ENCODE data around the gene NOTUM.

Gene NOTUM

GRCh38 chr17:81959362-81960129 lies 1.4 kb downstream of the NOTUM start:
- no peak overlapping the region; the same call in 1 of the 2 replicates for H3K4me3 ChIP-seq (ENCODE audit: low read depth, low read length)
- DNase-seq (ENCODE audit: low read depth) = peak; percentile 70
- TF ChIP-seq CTCF (IDR thresholded peaks at IDR 0.05; ENCODE audit: insufficient read depth, low read depth, low read length, missing control alignments) = peak; percentile 82

GRCh38 chr17:81958633-81959342 lies 2.2 kb downstream of the NOTUM start:
- no peak for DNase-seq (ENCODE audit: low read depth)
- H3K4me3 ChIP-seq (ENCODE audit: low read depth, low read length) = no peak overlapping the region
- TF ChIP-seq CTCF (IDR thresholded peaks at IDR 0.05; ENCODE audit: insufficient read depth, low read depth, low read length, missing control alignments) = no peak

- no peak for DNase-seq (ENCODE audit: low read depth)
- no peak overlapping the region for H3K4me3 ChIP-seq (ENCODE audit: low read depth, low read length)
- TF ChIP-seq CTCF (IDR thresholded peaks at IDR 0.05; ENCODE audit: insufficient read depth, low read depth, low read length, missing control alignments) = no peak
These were observed 3.1 kb downstream of the NOTUM start for GRCh38 chr17:81957691-81958432.

GRCh38 chr17:81956607-81957589 lies 4.1 kb downstream of the NOTUM start:
- no peak for TF ChIP-seq CTCF (IDR thresholded peaks at IDR 0.05; ENCODE audit: insufficient read depth, low read depth, low read length, missing control alignments)
- no peak for DNase-seq (ENCODE audit: low read depth)
- H3K4me3 ChIP-seq (ENCODE audit: low read depth, low read length) = no peak overlapping the region

- no peak for DNase-seq (ENCODE audit: low read depth)
- no peak overlapping the region for H3K4me3 ChIP-seq (ENCODE audit: low read depth, low read length)
- TF ChIP-seq CTCF (IDR thresholded peaks at IDR 0.05; ENCODE audit: insufficient read depth, low read depth, low read length, missing control alignments) = no peak
These were observed 5.0 kb downstream of the NOTUM start for GRCh38 chr17:81955756-81956544.
